Measurements from ENCODE around the gene TRPT1. TPM values are rescaled to one million over a fixed set of nuclear protein-coding genes. Genes with fewer than 3 reads are reported as not detected.

The TRPT1 gene
- total and polyA plus RNA-seq, 2 experiments from 2014 or later = 36.9 to 52.2 TPM

GRCh38 chr11:64202992-64203391 is 23.0 kb downstream of the TRPT1 start:
- Histone ChIP-seq H3K4me3 (no peak overlapping the region), H3K79me2 (replicated peaks; ENCODE audit: insufficient read depth) (0 out of 2 replicates have a peak, but pooled peaks cover 10% of the 10 kb centered on the region), H3K27me3 (ENCODE audit: insufficient read depth) (no peaks in the 10 kb centered on the region), H3K27ac (ENCODE audit: low read depth) (no peak overlapping the region), H3F3A (replicated peaks; ENCODE audit: low read depth) (peaks cover 55% of the 10 kb centered on the region), H3K4me1 (ENCODE audit: insufficient read depth) (no peaks in the 10 kb centered on the region; the same call in 1 of the 2 replicates), H3K36me3 (ENCODE audit: insufficient read depth) (peaks cover 60% of the 10 kb centered on the region), H3K4me2 (no peak overlapping the region), H3K9me2 (ENCODE audit: insufficient read depth) (no peaks in the 10 kb centered on the region), H4K20me1 (replicated peaks; ENCODE audit: insufficient read depth) (peaks cover 44% of the 10 kb centered on the region), H2AFZ (no peak overlapping the region)
- H3K4me1 Mint-ChIP-seq = peaks cover 18% of the 10 kb centered on the region
- no peak for DNase-seq (ENCODE audit: low spot score)
- H3K27ac Mint-ChIP-seq = no peak overlapping the region
- TF ChIP-seq ZNF114 (CRISPR knock-in tag; IDR thresholded peaks at IDR 0.05) = no peak
- no peak for TF ChIP-seq EZH2 (IDR thresholded peaks at IDR 0.05; ENCODE audit: low read depth, unreplicated experiment)
- no peak for TF ChIP-seq NANOG (IDR thresholded peaks at IDR 0.05; ENCODE audit: borderline replicate concordance)
- TF ChIP-seq ZNF331 (CRISPR knock-in tag; IDR thresholded peaks at IDR 0.05; ENCODE audit: low read depth) = no peak
- no peak for TF ChIP-seq CREB1 (CRISPR knock-in tag; IDR thresholded peaks at IDR 0.05; ENCODE audit: low read depth)
- TF ChIP-seq, protein P1, sequence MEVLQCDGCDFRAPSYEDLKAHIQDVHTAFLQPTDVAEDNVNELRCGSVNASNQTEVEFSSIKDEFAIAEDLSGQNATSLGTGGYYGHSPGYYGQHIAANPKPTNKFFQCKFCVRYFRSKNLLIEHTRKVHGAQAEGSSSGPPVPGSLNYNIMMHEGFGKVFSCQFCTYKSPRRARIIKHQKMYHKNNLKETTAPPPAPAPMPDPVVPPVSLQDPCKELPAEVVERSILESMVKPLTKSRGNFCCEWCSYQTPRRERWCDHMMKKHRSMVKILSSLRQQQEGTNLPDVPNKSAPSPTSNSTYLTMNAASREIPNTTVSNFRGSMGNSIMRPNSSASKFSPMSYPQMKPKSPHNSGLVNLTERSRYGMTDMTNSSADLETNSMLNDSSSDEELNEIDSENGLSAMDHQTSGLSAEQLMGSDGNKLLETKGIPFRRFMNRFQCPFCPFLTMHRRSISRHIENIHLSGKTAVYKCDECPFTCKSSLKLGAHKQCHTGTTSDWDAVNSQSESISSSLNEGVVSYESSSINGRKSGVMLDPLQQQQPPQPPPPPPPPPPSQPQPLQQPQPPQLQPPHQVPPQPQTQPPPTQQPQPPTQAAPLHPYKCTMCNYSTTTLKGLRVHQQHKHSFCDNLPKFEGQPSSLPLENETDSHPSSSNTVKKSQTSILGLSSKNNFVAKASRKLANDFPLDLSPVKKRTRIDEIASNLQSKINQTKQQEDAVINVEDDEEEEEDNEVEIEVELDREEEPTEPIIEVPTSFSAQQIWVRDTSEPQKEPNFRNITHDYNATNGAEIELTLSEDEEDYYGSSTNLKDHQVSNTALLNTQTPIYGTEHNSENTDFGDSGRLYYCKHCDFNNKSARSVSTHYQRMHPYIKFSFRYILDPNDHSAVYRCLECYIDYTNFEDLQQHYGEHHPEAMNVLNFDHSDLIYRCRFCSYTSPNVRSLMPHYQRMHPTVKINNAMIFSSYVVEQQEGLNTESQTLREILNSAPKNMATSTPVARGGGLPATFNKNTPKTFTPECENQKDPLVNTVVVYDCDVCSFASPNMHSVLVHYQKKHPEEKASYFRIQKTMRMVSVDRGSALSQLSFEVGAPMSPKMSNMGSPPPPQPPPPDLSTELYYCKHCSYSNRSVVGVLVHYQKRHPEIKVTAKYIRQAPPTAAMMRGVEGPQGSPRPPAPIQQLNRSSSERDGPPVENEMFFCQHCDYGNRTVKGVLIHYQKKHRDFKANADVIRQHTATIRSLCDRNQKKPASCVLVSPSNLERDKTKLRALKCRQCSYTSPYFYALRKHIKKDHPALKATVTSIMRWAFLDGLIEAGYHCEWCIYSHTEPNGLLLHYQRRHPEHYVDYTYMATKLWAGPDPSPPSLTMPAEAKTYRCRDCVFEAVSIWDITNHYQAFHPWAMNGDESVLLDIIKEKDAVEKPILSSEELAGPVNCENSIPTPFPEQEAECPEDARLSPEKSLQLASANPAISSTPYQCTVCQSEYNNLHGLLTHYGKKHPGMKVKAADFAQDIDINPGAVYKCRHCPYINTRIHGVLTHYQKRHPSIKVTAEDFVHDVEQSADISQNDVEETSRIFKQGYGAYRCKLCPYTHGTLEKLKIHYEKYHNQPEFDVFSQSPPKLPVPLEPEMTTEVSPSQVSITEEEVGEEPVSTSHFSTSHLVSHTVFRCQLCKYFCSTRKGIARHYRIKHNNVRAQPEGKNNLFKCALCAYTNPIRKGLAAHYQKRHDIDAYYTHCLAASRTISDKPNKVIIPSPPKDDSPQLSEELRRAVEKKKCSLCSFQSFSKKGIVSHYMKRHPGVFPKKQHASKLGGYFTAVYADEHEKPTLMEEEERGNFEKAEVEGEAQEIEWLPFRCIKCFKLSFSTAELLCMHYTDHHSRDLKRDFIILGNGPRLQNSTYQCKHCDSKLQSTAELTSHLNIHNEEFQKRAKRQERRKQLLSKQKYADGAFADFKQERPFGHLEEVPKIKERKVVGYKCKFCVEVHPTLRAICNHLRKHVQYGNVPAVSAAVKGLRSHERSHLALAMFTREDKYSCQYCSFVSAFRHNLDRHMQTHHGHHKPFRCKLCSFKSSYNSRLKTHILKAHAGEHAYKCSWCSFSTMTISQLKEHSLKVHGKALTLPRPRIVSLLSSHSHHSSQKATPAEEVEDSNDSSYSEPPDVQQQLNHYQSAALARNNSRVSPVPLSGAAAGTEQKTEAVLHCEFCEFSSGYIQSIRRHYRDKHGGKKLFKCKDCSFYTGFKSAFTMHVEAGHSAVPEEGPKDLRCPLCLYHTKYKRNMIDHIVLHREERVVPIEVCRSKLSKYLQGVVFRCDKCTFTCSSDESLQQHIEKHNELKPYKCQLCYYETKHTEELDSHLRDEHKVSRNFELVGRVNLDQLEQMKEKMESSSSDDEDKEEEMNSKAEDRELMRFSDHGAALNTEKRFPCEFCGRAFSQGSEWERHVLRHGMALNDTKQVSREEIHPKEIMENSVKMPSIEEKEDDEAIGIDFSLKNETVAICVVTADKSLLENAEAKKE (CRISPR knock-in tag; IDR thresholded peaks at IDR 0.05) = no peak
- TF ChIP-seq, protein P2, sequence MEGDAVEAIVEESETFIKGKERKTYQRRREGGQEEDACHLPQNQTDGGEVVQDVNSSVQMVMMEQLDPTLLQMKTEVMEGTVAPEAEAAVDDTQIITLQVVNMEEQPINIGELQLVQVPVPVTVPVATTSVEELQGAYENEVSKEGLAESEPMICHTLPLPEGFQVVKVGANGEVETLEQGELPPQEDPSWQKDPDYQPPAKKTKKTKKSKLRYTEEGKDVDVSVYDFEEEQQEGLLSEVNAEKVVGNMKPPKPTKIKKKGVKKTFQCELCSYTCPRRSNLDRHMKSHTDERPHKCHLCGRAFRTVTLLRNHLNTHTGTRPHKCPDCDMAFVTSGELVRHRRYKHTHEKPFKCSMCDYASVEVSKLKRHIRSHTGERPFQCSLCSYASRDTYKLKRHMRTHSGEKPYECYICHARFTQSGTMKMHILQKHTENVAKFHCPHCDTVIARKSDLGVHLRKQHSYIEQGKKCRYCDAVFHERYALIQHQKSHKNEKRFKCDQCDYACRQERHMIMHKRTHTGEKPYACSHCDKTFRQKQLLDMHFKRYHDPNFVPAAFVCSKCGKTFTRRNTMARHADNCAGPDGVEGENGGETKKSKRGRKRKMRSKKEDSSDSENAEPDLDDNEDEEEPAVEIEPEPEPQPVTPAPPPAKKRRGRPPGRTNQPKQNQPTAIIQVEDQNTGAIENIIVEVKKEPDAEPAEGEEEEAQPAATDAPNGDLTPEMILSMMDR (conservative IDR thresholded peaks at IDR 0.05; ENCODE audit: low read depth in 2 of 2) = no peak
- no peak for TF ChIP-seq ETS1 (IDR thresholded peaks at IDR 0.05)
- no peak for TF ChIP-seq EZH2phosphoT487 (IDR thresholded peaks at IDR 0.05; ENCODE audit: unreplicated experiment)
- no peak for TF ChIP-seq REST (IDR thresholded peaks at IDR 0.05; ENCODE audit: unreplicated experiment)
- TF ChIP-seq JUNB (IDR thresholded peaks at IDR 0.05; ENCODE audit: unreplicated experiment) = no peak
- no peak for TF ChIP-seq POLR2AphosphoS5 (IDR thresholded peaks at IDR 0.05; ENCODE audit: low read depth)
- TF ChIP-seq STAT1 (IDR thresholded peaks at IDR 0.05; ENCODE audit: unreplicated experiment) = no peak
- ATAC-seq = no peak
- peaks cover 10% of the 10 kb centered on the region for H3K27me3 Mint-ChIP-seq (ENCODE audit: insufficient read depth, low read depth, poor library complexity)
- H3K4me3 Mint-ChIP-seq = no peak overlapping the region
- no peaks in the 10 kb centered on the region for H3K9me3 Mint-ChIP-seq
- H3K36me3 Mint-ChIP-seq (ENCODE audit: low read depth) = peaks cover 79% of the 10 kb centered on the region
